AG04450 (cell line): ENCODE data around the gene SLC6A17. TPM values are rescaled to one million over a fixed set of nuclear protein-coding genes. Genes with fewer than 3 reads are reported as not detected.

Source experiments
- CTCF ChIA-PET: fragments of 300-600, 350-600 bp; formaldehyde crosslinking; extraction: SDS; loops from one replicate; lab custom pipeline; 2022; ENCODE audit warnings: antibody characterized with exemption, inconsistent platforms; lab: Charles Lee
- POLR2A ChIA-PET: fragments of 350-600 bp; formaldehyde crosslinking; extraction: SDS; loops from one replicate; lab custom pipeline; 2021; ENCODE audit warnings: antibody characterized with exemption, inconsistent platforms; lab: Yijun Ruan, JAX
- DNase-seq: peaks from one replicate; pipeline ENCODE4 v3.0.0-alpha.2; 2011; ENCODE audit warnings: low read depth, low spot score
- H3K27ac ChIP-seq: one replicate; pipeline ENCODE4 v1.5.1; 2012; ENCODE audit warnings: low read depth, low read length, control low read depth
- H3K27me3 ChIP-seq: one replicate; pipeline ENCODE4 v1.6.0; 2012; ENCODE audit warnings: low read length; ENCODE audit not compliant: control insufficient read depth, insufficient read depth
- H3K4me3 ChIP-seq: 2 replicates; pipeline ENCODE4 v1.5.1; 2011; ENCODE audit warnings: mild to moderate bottlenecking, low read depth, low read length, control low read depth
- H3K9me3 ChIP-seq: 2 replicates; pipeline ENCODE4 v1.5.1; 2012; ENCODE audit warnings: low read length; ENCODE audit not compliant: control insufficient read depth, insufficient read depth
- polyA plus RNA-seq: library from polyadenylated mRNA; depleted of rRNA; stranded (reverse); fragments of >200 nt; gene quantifications from 2 replicates; pipeline ENCODE4 v1.2.3, GENCODE V29; 2011
- TF ChIP-seq, protein P1 (sequence below): IDR thresholded peaks from 2 replicates; pipeline ENCODE4 v1.5.1; 2011; ENCODE audit warnings: low read depth, low read length, control low read depth, inconsistent platforms

The SLC6A17 gene
- polyA plus RNA-seq, 1 experiment, result 0.05 TPM

DNA sequence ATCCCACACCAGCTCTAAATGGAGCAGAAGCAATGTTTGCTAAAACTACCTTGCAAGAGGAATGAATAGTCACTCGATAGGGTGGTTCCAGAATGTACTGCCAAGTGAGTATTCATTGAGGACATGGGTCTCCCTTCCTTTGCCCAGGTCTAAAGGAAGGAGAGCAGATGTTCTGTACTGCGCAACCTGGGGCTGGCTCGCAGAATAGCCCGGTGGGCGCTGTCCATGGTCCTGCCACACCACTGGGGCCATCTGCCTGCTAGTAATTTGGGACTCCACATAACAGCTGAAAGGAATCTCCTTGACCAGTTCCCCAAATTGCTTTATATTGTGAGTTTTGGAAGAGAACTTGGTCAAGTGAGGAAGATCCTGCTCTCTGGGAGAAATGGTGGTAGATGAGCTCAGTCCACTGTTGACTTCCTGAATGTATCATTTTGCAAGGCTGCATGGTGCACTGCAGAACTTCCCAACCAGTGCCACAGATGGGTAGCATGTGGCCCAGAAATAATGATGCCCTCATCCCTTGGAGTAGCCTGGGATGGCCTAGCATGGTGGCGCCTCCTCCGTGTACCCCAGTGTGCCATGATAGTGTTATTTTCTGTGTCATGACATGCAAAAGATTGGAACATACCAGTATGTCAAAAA lies 5.7 kb downstream of the SLC6A17 start:
- Histone ChIP-seq H3K4me3 (no peak overlapping the region), H3K27me3 (peaks cover 16% of the 10 kb centered on the region), H3K9me3 (no peaks in the 10 kb centered on the region; the same call in 1 of the 2 replicates), H3K27ac (no peak overlapping the region)
- TF ChIP-seq, protein P1, sequence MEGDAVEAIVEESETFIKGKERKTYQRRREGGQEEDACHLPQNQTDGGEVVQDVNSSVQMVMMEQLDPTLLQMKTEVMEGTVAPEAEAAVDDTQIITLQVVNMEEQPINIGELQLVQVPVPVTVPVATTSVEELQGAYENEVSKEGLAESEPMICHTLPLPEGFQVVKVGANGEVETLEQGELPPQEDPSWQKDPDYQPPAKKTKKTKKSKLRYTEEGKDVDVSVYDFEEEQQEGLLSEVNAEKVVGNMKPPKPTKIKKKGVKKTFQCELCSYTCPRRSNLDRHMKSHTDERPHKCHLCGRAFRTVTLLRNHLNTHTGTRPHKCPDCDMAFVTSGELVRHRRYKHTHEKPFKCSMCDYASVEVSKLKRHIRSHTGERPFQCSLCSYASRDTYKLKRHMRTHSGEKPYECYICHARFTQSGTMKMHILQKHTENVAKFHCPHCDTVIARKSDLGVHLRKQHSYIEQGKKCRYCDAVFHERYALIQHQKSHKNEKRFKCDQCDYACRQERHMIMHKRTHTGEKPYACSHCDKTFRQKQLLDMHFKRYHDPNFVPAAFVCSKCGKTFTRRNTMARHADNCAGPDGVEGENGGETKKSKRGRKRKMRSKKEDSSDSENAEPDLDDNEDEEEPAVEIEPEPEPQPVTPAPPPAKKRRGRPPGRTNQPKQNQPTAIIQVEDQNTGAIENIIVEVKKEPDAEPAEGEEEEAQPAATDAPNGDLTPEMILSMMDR, result no peak
- DNase-seq, result peak; percentile 26
- CTCF ChIA-PET, result interaction anchor here (1.2 kb wide), 1 partner anchor 68 kb away, joined by 4 read pairs; no protein-coding TSS in a partner anchor
- POLR2A ChIA-PET, result no interaction called here

GRCh38 chr1:110158261-110158660 lies 8.0 kb downstream of the SLC6A17 start:
- Histone ChIP-seq H3K4me3 (no peak overlapping the region), H3K9me3 (no peaks in the 10 kb centered on the region; the same call in 1 of the 2 replicates), H3K27ac (no peak overlapping the region), H3K27me3 (peaks cover 14% of the 10 kb centered on the region)
- POLR2A ChIA-PET, result no interaction called here
- DNase-seq, result no peak
- TF ChIP-seq, protein P1, result no peak
- CTCF ChIA-PET, result no interaction called here

GRCh38 chr1:110159168-110159567 lies 8.9 kb downstream of the SLC6A17 start:
- H3K4me3 ChIP-seq, result no peak overlapping the region
- TF ChIP-seq, protein P1, result no peak
- H3K27ac ChIP-seq, result no peak overlapping the region
- POLR2A ChIA-PET, result no interaction called here
- DNase-seq, result no peak
- CTCF ChIA-PET, result no interaction called here
- H3K27me3 ChIP-seq, result peaks cover 17% of the 10 kb centered on the region
- H3K9me3 ChIP-seq, result no peaks in the 10 kb centered on the region; the same call in 1 of the 2 replicates

GRCh38 chr1:110160538-110161100 lies 10.3 kb downstream of the SLC6A17 start:
- Histone ChIP-seq H3K27ac (no peak overlapping the region), H3K27me3 (peaks cover 23% of the 10 kb centered on the region), H3K9me3 (no peaks in the 10 kb centered on the region; the same call in 1 of the 2 replicates), H3K4me3 (no peak overlapping the region)
- DNase-seq, result no peak
- POLR2A ChIA-PET, result no interaction called here
- CTCF ChIA-PET, result interaction anchor here (1.3 kb wide), 1 partner anchor 36 kb away, joined by 4 read pairs; no protein-coding TSS in a partner anchor
- TF ChIP-seq, protein P1, result no peak

GRCh38 chr1:110161165-110161564 lies 10.9 kb downstream of the SLC6A17 start:
- no peak overlapping the region for H3K4me3 ChIP-seq
- POLR2A ChIA-PET, result no interaction called here
- CTCF ChIA-PET, result interaction anchor here (1.3 kb wide), 1 partner anchor 36 kb away, joined by 4 read pairs; no protein-coding TSS in a partner anchor

More at GRCh38 chr1:110161165-110161564, 10.9 kb downstream of the SLC6A17 start:
- H3K27ac ChIP-seq, result no peak overlapping the region
- H3K9me3 ChIP-seq, result no peaks in the 10 kb centered on the region; the same call in 1 of the 2 replicates
- TF ChIP-seq, protein P1, result no peak
- H3K27me3 ChIP-seq, result peaks cover 26% of the 10 kb centered on the region
- DNase-seq, result no peak
